GM10266 (cell line): ENCODE results near the gene CFAP61.

Source experiments
- DNase-seq: peaks from one replicate; pipeline ENCODE4 v3.0.0; 2012; ENCODE audit errors: extremely low spot score
- CTCF ChIP-seq: IDR thresholded peaks from 2 replicates; pipeline ENCODE4 v1.5.1; 2012; ENCODE audit warnings: mild to moderate bottlenecking, low read depth; ENCODE audit not compliant: control insufficient read depth, insufficient read depth; ENCODE audit errors: missing control alignments

The CFAP61 gene

DNA sequence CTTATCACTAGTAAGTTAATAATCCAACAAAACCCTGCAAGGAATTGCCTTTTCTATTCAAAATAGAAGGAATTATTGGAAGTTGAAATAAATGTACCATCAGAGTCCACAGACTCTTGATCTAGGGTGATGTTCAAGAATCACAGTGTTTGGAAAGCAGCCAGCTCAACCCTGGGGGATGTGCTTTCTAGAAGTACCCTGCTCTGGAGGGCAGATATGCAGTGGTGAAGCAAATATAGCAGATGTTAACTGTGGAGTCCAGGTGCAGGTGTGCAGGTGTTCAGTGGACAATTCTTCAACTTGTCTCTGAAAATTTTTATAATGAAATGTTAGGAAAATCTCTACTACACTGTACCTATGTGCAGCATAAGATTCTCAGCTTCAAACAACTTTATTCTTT lies 306.5 kb downstream of the CFAP61 start:
- DNase-seq = no peak
- TF ChIP-seq CTCF = no peak

GRCh38 chr20:20359628-20360027 lies 307.3 kb downstream of the CFAP61 start:
- TF ChIP-seq CTCF = no peak
- no peak for DNase-seq

DNA sequence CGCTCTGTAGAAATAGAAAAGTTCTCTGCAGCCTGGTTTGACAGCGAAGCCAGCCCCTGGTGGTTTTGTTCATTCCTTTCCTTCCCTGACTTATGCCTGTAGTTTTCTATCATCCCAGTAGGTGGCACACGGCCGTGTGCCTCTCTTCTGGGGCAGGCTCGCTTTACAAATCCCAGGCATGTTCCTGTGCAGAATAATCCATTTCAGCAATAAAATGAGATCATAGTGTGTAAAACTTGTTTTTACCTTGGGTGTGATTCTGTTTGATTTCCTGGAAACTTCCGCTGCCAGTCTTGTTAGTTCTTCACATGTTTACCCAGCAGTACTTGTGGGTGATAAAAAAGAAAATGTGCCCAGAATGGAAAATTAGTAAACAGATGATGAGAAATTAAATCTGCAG lies 308.1 kb downstream of the CFAP61 start:
- DNase-seq = peak; percentile 75
- TF ChIP-seq CTCF = peak; percentile 60

GRCh38 chr20:20362774-20363433 lies 310.6 kb downstream of the CFAP61 start:
- no peak for TF ChIP-seq CTCF
- peak; percentile 60 for DNase-seq

DNA sequence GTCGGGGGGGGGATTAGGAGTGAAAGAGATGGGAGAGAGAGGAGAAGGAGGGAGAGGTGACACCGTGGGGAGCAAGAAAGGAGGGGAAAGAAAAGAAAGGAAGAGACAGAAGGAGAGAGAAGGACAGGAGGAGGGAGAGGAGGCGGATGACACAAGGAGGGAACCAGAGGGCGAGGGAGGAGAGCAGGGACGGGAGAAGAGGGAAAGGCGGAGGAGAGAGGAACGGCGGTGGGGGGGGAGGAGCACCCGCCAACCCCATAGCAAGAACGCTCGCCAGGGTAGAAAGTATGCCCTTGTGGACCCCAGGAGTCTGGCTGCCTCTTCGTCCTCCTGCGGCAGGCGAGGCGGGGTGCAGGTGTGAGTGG lies 311.1 kb downstream of the CFAP61 start:
- no peak for DNase-seq
- TF ChIP-seq CTCF = no peak

GRCh38 chr20:20363799-20364592 lies 311.7 kb downstream of the CFAP61 start:
- no peak for DNase-seq
- TF ChIP-seq CTCF = no peak

DNA sequence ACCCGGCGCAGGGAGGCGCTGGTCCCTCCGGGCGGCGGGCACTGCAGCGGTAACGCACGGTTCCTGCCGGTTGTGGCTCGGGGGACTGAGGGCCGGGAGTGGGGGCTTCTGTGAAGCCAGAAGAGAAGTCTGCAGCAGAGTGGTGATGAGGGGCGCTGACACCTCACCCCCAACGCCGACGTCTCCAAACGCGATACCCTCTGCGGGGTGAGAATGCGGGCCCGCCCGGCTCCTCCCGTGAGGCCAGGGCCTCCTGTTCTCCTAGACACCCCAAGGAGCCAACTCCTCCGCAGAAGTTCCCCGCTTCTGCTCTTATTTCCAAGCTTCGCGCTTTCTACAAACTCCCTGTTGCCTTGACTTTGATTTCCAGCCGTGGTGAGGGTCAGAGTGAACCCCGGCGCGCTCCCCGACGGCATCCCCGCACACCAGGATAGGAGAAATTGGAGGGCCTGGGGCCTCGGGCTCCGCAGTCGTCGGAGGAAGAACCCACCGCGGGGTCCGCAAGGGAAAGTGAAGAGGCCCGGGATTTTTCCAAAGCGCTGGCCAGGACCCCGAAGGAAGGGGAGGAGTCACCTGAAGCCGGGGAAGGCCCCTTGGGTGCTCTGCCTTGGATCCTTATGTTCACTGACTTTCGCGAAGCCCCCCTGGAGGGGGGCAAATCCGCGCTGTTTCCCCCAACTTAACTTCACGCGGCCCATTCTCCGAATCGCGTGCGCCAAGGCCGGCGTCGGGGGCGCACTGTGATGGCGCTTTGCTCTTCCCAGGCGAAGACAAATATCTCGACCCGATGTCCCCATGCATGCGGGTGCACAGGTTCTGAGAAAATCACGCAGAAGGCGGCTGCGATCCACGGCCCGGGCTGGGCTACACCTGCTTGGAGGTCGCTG lies 312.5 kb downstream of the CFAP61 start:
- TF ChIP-seq CTCF = no peak
- DNase-seq = no peak
